Measurements from ENCODE around the gene POLN. TPM values are rescaled to one million over a fixed set of nuclear protein-coding genes. Genes with fewer than 3 reads are reported as not detected.

The POLN gene
- total RNA-seq, 2 experiments from 2014 or later = 4.0 to 4.4 TPM

- TF ChIP-seq CTCF (conservative IDR thresholded peaks at IDR 0.05; ENCODE audit: low read length) (no peak), EZH2phosphoT487 (IDR thresholded peaks at IDR 0.05; ENCODE audit: borderline replicate concordance, low read depth, low read length) (no peak)
- Histone ChIP-seq H3K4me2 (ENCODE audit: low read length) (no peak overlapping the region), H3K9me2 (ENCODE audit: insufficient read depth, low read length) (no peaks in the 10 kb centered on the region), H3K27ac (ENCODE audit: low read depth, low read length, poor library complexity, severe bottlenecking) (no peak overlapping the region), H3K4me3 (ENCODE audit: low read depth, low read length, poor library complexity, severe bottlenecking) (no peak overlapping the region), H3K36me3 (ENCODE audit: insufficient read depth, low read length) (no peaks in the 10 kb centered on the region), H3K4me1 (ENCODE audit: insufficient read depth, low read length, poor library complexity, severe bottlenecking) (no peaks in the 10 kb centered on the region), H4K20me1 (ENCODE audit: insufficient read depth, low read length) (no peaks in the 10 kb centered on the region), H3K9me3 (ENCODE audit: low read length) (no peaks in the 10 kb centered on the region), H2AFZ (ENCODE audit: low read length) (no peak overlapping the region), H3K79me2 (ENCODE audit: insufficient read depth, low read depth, low read length) (no peaks in the 10 kb centered on the region)
- no TSS peak for BruUV-seq (replicated peaks)
- intact Hi-C loops (cut with micrococcal nuclease; ENCODE audit: unreplicated experiment) = no loop called here
- no peak for DNase-seq (ENCODE audit: low spot score)
- POLR2A ChIA-PET = no interaction called here
- CTCF ChIA-PET (ENCODE audit: unreplicated experiment) = no interaction called here
Observed at GRCh38 chr4:2138846-2139500, 102.9 kb downstream of the POLN start.

- intact Hi-C loops (cut with micrococcal nuclease; ENCODE audit: unreplicated experiment) = no loop called here
- H3K36me3 ChIP-seq (ENCODE audit: insufficient read depth, low read length) = no peaks in the 10 kb centered on the region
- H3K27ac ChIP-seq (ENCODE audit: low read depth, low read length, poor library complexity, severe bottlenecking) = no peak overlapping the region
- peaks cover 13% of the 10 kb centered on the region for H3K9me3 ChIP-seq (ENCODE audit: low read length)
- TF ChIP-seq CTCF (conservative IDR thresholded peaks at IDR 0.05; ENCODE audit: low read length) (no peak), EZH2phosphoT487 (IDR thresholded peaks at IDR 0.05; ENCODE audit: borderline replicate concordance, low read depth, low read length) (no peak)
- no peaks in the 10 kb centered on the region for H3K9me2 ChIP-seq (ENCODE audit: insufficient read depth, low read length)
- BruUV-seq (replicated peaks) = no TSS peak
- H3K4me1 ChIP-seq (ENCODE audit: insufficient read depth, low read length, poor library complexity, severe bottlenecking) = no peaks in the 10 kb centered on the region
- no peaks in the 10 kb centered on the region for H3K79me2 ChIP-seq (ENCODE audit: insufficient read depth, low read depth, low read length)
- no peak overlapping the region for H3K4me3 ChIP-seq (ENCODE audit: low read depth, low read length, poor library complexity, severe bottlenecking)
- no peaks in the 10 kb centered on the region for H4K20me1 ChIP-seq (ENCODE audit: insufficient read depth, low read length)
- no peak for DNase-seq (ENCODE audit: low spot score)
- ChIA-PET POLR2A (no interaction called here), CTCF (ENCODE audit: unreplicated experiment) (no interaction called here)
- no peak overlapping the region for H3K4me2 ChIP-seq (ENCODE audit: low read length)
- H2AFZ ChIP-seq (ENCODE audit: low read length) = no peak overlapping the region
Observed at GRCh38 chr4:2136726-2137125, 105.2 kb downstream of the POLN start.

GRCh38 chr4:2135083-2135482 is 106.8 kb downstream of the POLN start:
- no peaks in the 10 kb centered on the region for H3K79me2 ChIP-seq (ENCODE audit: insufficient read depth, low read depth, low read length)
- TF ChIP-seq CTCF (conservative IDR thresholded peaks at IDR 0.05; ENCODE audit: low read length) (no peak), EZH2phosphoT487 (IDR thresholded peaks at IDR 0.05; ENCODE audit: borderline replicate concordance, low read depth, low read length) (no peak)
- no peak overlapping the region for H3K4me3 ChIP-seq (ENCODE audit: low read depth, low read length, poor library complexity, severe bottlenecking)
- CTCF ChIA-PET (ENCODE audit: unreplicated experiment) = no interaction called here
- POLR2A ChIA-PET = no interaction called here
- intact Hi-C loops (cut with micrococcal nuclease; ENCODE audit: unreplicated experiment) = no loop called here
- no peak for DNase-seq (ENCODE audit: low spot score)
- no peak overlapping the region for H3K4me2 ChIP-seq (ENCODE audit: low read length)
- no peak overlapping the region for H2AFZ ChIP-seq (ENCODE audit: low read length)
- no peaks in the 10 kb centered on the region for H3K4me1 ChIP-seq (ENCODE audit: insufficient read depth, low read length, poor library complexity, severe bottlenecking)
- no peak overlapping the region for H3K27ac ChIP-seq (ENCODE audit: low read depth, low read length, poor library complexity, severe bottlenecking)
- no peaks in the 10 kb centered on the region for H3K36me3 ChIP-seq (ENCODE audit: insufficient read depth, low read length)
- H3K9me2 ChIP-seq (ENCODE audit: insufficient read depth, low read length) = no peaks in the 10 kb centered on the region
- no peaks in the 10 kb centered on the region for H4K20me1 ChIP-seq (ENCODE audit: insufficient read depth, low read length)
- BruUV-seq (replicated peaks) = no TSS peak
- H3K9me3 ChIP-seq (ENCODE audit: low read length) = peaks cover 17% of the 10 kb centered on the region

Data from OCI-LY7 (cell line).